RWPE2 (cell line): ENCODE data around the gene HSD17B12.

Experiments
- ATAC-seq: fragments of 200-7000 bp; cut with Tn5 transposase; 3 replicates; pipeline ENCODE4 v1.9.1; 2021; ENCODE audit warnings: low read depth
- DNase-seq: peaks from one replicate; pipeline ENCODE4 v3.0.0-alpha.2; 2020; ENCODE audit warnings: low spot score
- H3K27ac ChIP-seq: fragments of 450-650 bp; 2 replicates; pipeline ENCODE4 v1.5.1; 2017; ENCODE audit warnings: mild to moderate bottlenecking; ENCODE audit not compliant: poor library complexity, severe bottlenecking
- H3K27me3 ChIP-seq: fragments of 250-450 bp; sonication (Bioruptor Pico); 2 replicates; pipeline ENCODE4 v1.5.1; 2021; ENCODE audit warnings: mild to moderate bottlenecking, moderate library complexity; ENCODE audit not compliant: insufficient read depth, poor library complexity, severe bottlenecking
- H3K36me3 ChIP-seq: fragments of 250-450 bp; sonication (Bioruptor Pico); 2 replicates; pipeline ENCODE4 v1.5.1; 2020; ENCODE audit warnings: low read depth, mild to moderate bottlenecking, moderate library complexity
- H3K4me1 ChIP-seq: fragments of 250-450 bp; sonication (Bioruptor Pico); 2 replicates; pipeline ENCODE4 v1.5.1; 2021; ENCODE audit warnings: mild to moderate bottlenecking, moderate library complexity; ENCODE audit not compliant: insufficient read depth, poor library complexity, severe bottlenecking
- H3K4me3 ChIP-seq: fragments of 250-450 bp; sonication (Bioruptor Pico); 2 replicates; pipeline ENCODE4 v1.5.1; 2021; ENCODE audit warnings: mild to moderate bottlenecking, moderate library complexity; ENCODE audit not compliant: severe bottlenecking
- H3K9me3 ChIP-seq: fragments of 250-450 bp; sonication (Bioruptor Pico); 2 replicates; pipeline ENCODE4 v1.5.1; 2021; ENCODE audit warnings: mild to moderate bottlenecking, moderate library complexity; ENCODE audit not compliant: severe bottlenecking
- CTCF ChIP-seq: fragments of 450-650 bp; IDR thresholded peaks from one replicate; pipeline ENCODE4 v1.5.1; 2017; ENCODE audit warnings: mild to moderate bottlenecking, moderate library complexity; ENCODE audit not compliant: poor library complexity, severe bottlenecking

HSD17B12 gene

DNA sequence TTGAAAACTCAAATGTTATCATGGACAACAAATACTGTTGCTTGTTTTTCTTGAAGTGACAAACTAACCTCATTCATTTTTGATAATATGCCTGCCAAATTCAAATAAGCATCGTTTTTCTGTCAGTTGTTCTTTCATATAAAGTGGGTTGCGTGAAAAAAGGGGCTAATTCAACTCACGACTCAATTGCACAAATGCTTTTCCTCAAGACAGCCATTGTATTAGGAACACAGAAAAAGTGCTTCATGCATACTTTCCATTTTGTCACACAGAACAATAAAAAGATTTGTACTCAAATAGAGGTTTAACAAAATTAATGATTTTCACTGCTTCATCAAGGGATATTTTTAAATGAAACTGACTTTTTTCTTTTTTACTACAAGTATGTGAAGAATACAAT is 105.5 kb downstream of the HSD17B12 start:
- ATAC-seq: no peak
- Histone ChIP-seq H3K27me3 (no peaks in the 10 kb centered on the region), H3K27ac (no peak overlapping the region), H3K36me3 (peaks cover 6% of the 10 kb centered on the region), H3K4me3 (no peak overlapping the region), H3K4me1 (peaks cover 18% of the 10 kb centered on the region), H3K9me3 (peaks cover 4% of the 10 kb centered on the region)
- DNase-seq: no peak
- no peak for TF ChIP-seq CTCF

- DNase-seq (no peak), ATAC-seq (no peak)
- TF ChIP-seq CTCF: no peak
- Histone ChIP-seq H3K4me1 (peaks cover 18% of the 10 kb centered on the region), H3K27me3 (no peaks in the 10 kb centered on the region), H3K36me3 (peaks cover 12% of the 10 kb centered on the region), H3K4me3 (no peak overlapping the region), H3K27ac (no peak overlapping the region), H3K9me3 (peaks cover 4% of the 10 kb centered on the region)
Observed at GRCh38 chr11:43787824-43788223, 107.3 kb downstream of the HSD17B12 start.

- peaks cover 17% of the 10 kb centered on the region for H3K36me3 ChIP-seq
- H3K4me3 ChIP-seq: no peak overlapping the region
- peaks cover 18% of the 10 kb centered on the region for H3K4me1 ChIP-seq
- ATAC-seq (no peak), DNase-seq (no peak)
- no peak overlapping the region for H3K27ac ChIP-seq
- TF ChIP-seq CTCF: no peak
- no peaks in the 10 kb centered on the region for H3K27me3 ChIP-seq
- H3K9me3 ChIP-seq: peaks cover 4% of the 10 kb centered on the region
Observed at GRCh38 chr11:43788421-43788820, 107.9 kb downstream of the HSD17B12 start.

- Histone ChIP-seq H3K36me3 (peaks cover 17% of the 10 kb centered on the region), H3K9me3 (no peaks in the 10 kb centered on the region), H3K4me3 (no peak overlapping the region), H3K27me3 (no peaks in the 10 kb centered on the region), H3K27ac (peak overlapping the region; percentile 83), H3K4me1 (peaks cover 18% of the 10 kb centered on the region)
- DNase-seq (no peak), ATAC-seq (peak; percentile 93)
- TF ChIP-seq CTCF: no peak
Observed at GRCh38 chr11:43789700-43790443, 109.3 kb downstream of the HSD17B12 start.

DNA sequence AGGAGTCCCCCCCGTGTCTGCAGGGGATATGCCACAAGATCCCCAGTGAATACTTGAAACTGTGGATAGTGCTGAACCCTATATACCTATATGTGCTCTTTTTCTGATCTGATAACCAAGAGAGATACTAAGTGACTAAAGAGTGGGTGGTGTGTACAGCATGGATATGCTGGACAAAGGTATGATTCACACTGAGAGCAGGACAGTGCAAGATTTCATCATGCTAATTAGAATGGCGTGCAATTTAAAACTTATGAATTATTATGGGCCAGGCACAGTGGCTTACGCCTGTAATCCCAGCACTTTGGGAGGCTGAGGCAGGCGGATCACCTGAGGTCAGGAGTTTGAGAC is 109.9 kb downstream of the HSD17B12 start:
- Histone ChIP-seq H3K27ac (peak overlapping the region; percentile 83), H3K4me3 (no peak overlapping the region), H3K36me3 (peaks cover 17% of the 10 kb centered on the region), H3K4me1 (peaks cover 18% of the 10 kb centered on the region), H3K9me3 (no peaks in the 10 kb centered on the region), H3K27me3 (no peaks in the 10 kb centered on the region)
- no peak for TF ChIP-seq CTCF
- no peak for DNase-seq
- ATAC-seq: peak; percentile 93
